ENCODE results near the gene HSDL2. TPM values are rescaled to one million over a fixed set of nuclear protein-coding genes. Genes with fewer than 3 reads are reported as not detected.

The HSDL2 gene
- total and polyA plus RNA-seq, 4 donors = 22.5 to 58.6 (median 34.8) TPM

DNA sequence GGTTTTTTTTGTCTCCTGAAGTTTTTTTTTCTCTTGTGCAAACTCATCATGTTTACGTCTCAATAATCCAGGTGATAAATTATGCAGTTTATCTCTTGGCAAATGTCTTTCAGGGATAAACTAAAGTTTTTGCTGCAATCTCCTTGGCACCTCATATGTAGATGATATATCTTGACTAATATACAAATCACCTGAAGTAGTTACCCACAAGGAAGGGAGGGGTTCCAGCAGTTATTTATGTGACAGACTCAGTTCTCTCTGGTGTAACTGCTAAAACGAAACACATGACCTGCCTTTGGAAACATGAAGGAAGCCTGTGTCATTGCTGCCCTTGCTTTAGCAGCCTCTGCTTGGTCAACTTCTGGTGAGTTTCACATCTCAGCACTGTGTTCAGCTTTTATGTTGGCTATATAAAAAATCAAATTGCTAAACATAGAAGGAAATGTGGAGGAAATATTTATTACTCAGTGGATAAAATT, 67.4 kb downstream of the HSDL2 start:
- 49 to 52% methylated on average over 2 of the region's 2 CpGs for WGBS, 2 donors

GRCh38 chr9:112462855-112463254, 82.9 kb downstream of the HSDL2 start:
- H3K4me3 ChIP-seq = no peak overlapping the region
- WGBS, 2 donors = 100% methylated on average over 1 of the region's 1 CpG
- no peaks in the 10 kb centered on the region for H3K27me3 ChIP-seq (ENCODE audit: control insufficient read depth in 3 of 3, insufficient read depth in 3 of 3, low read length in 2 of 3)
- ATAC-seq (ENCODE audit: insufficient read depth, low FRiP score) (no peak), DNase-seq (no peak)
- H3K9ac ChIP-seq (ENCODE audit: insufficient read depth in 1 of 2, low read length in 2 of 2) = no peak overlapping the region
- TF ChIP-seq CTCF (IDR thresholded peaks at IDR 0.05; ENCODE audit: control extremely low read depth, extremely low read depth) = no peak
- peaks cover 11 to 16% (median 14%) of the 10 kb centered on the region in 4 donors for H3K36me3 ChIP-seq (ENCODE audit: control insufficient read depth in 4 of 4, insufficient read depth in 4 of 4, low read length in 4 of 4)
- no peak overlapping the region for H3K27ac ChIP-seq (ENCODE audit: low read depth in 1 of 2, low read length in 1 of 2)
- no peaks in the 10 kb centered on the region for H3K9me3 ChIP-seq (ENCODE audit: control insufficient read depth in 4 of 4, insufficient read depth in 3 of 4, low read length in 3 of 4)
- no peaks in the 10 kb centered on the region for H3K4me1 ChIP-seq (ENCODE audit: control insufficient read depth in 5 of 5, insufficient read depth in 5 of 5, low read length in 5 of 5)

More for the DNA sequence above, 67.4 kb downstream of the HSDL2 start:
- ATAC-seq (ENCODE audit: insufficient read depth, low FRiP score) (no peak), DNase-seq (no peak)
- Histone ChIP-seq H3K36me3 (ENCODE audit: control insufficient read depth in 4 of 4, insufficient read depth in 4 of 4, low read length in 4 of 4) (peaks cover 0 to 4% (median 2%) of the 10 kb centered on the region in 4 donors), H3K9ac (ENCODE audit: insufficient read depth in 1 of 2, low read length in 2 of 2) (no peak overlapping the region), H3K27ac (ENCODE audit: low read depth in 1 of 2, low read length in 1 of 2) (no peak overlapping the region), H3K27me3 (ENCODE audit: control insufficient read depth in 3 of 3, insufficient read depth in 3 of 3, low read length in 2 of 3) (no peaks in the 10 kb centered on the region), H3K9me3 (ENCODE audit: control insufficient read depth in 4 of 4, insufficient read depth in 3 of 4, low read length in 3 of 4) (no peaks in the 10 kb centered on the region), H3K4me3 (no peak overlapping the region), H3K4me1 (ENCODE audit: control insufficient read depth in 5 of 5, insufficient read depth in 5 of 5, low read length in 5 of 5) (no peaks in the 10 kb centered on the region)
- no peak for TF ChIP-seq CTCF (IDR thresholded peaks at IDR 0.05; ENCODE audit: control extremely low read depth, extremely low read depth)

GRCh38 chr9:112465352-112465751, 85.4 kb downstream of the HSDL2 start:
- DNase-seq (no peak), ATAC-seq (ENCODE audit: insufficient read depth, low FRiP score) (no peak)
- Histone ChIP-seq H3K36me3 (ENCODE audit: control insufficient read depth in 4 of 4, insufficient read depth in 4 of 4, low read length in 4 of 4) (peaks cover 8 to 10% (median 9%) of the 10 kb centered on the region in 4 donors), H3K27ac (ENCODE audit: low read depth in 1 of 2, low read length in 1 of 2) (no peak overlapping the region), H3K9me3 (ENCODE audit: control insufficient read depth in 4 of 4, insufficient read depth in 3 of 4, low read length in 3 of 4) (no peaks in the 10 kb centered on the region), H3K27me3 (ENCODE audit: control insufficient read depth in 3 of 3, insufficient read depth in 3 of 3, low read length in 2 of 3) (no peaks in the 10 kb centered on the region), H3K4me1 (ENCODE audit: control insufficient read depth in 5 of 5, insufficient read depth in 5 of 5, low read length in 5 of 5) (no peaks in the 10 kb centered on the region), H3K9ac (ENCODE audit: insufficient read depth in 1 of 2, low read length in 2 of 2) (no peak overlapping the region), H3K4me3 (no peak overlapping the region)
- TF ChIP-seq CTCF (IDR thresholded peaks at IDR 0.05; ENCODE audit: control extremely low read depth, extremely low read depth) = no peak
- 95 to 99% methylated on average over 4 of the region's 4 CpGs for WGBS, 2 donors

GRCh38 chr9:112472996-112473395, 93.1 kb downstream of the HSDL2 start:
- H3K4me3 ChIP-seq = no peak overlapping the region
- ATAC-seq (ENCODE audit: insufficient read depth, low FRiP score) = no peak
- H3K9me3 ChIP-seq (ENCODE audit: control insufficient read depth in 4 of 4, insufficient read depth in 3 of 4, low read length in 3 of 4) = no peaks in the 10 kb centered on the region
- WGBS, 2 donors = 90 to 93% methylated on average over 3 of the region's 3 CpGs
- H3K27me3 ChIP-seq (ENCODE audit: control insufficient read depth in 3 of 3, insufficient read depth in 3 of 3, low read length in 2 of 3) = no peaks in the 10 kb centered on the region
- H3K4me1 ChIP-seq (ENCODE audit: control insufficient read depth in 5 of 5, insufficient read depth in 5 of 5, low read length in 5 of 5) = no peaks in the 10 kb centered on the region
- no peak overlapping the region for H3K9ac ChIP-seq (ENCODE audit: insufficient read depth in 1 of 2, low read length in 2 of 2)
- no peak for TF ChIP-seq CTCF (IDR thresholded peaks at IDR 0.05; ENCODE audit: control extremely low read depth, extremely low read depth)
- H3K27ac ChIP-seq (ENCODE audit: low read depth in 1 of 2, low read length in 1 of 2) = no peak overlapping the region
- DNase-seq = no peak
- peaks cover 0 to 19% (median 9%) of the 10 kb centered on the region in 4 donors for H3K36me3 ChIP-seq (ENCODE audit: control insufficient read depth in 4 of 4, insufficient read depth in 4 of 4, low read length in 4 of 4)

Data from lung (tissue), 12 donors.